Lung (tissue), 12 donors: ENCODE results near the gene PRSS50. TPM values are rescaled to one million over a fixed set of nuclear protein-coding genes. Genes with fewer than 3 reads are reported as not detected.
A peak's percentile ranks its signal among the peaks of the same experiment; 100 is the strongest.
"Not testable (repeated sequence)": the region's sequence is repeated elsewhere in the genome, so short reads cannot be mapped to it uniquely, and the experiment has no call there.

Source experiments
- ATAC-seq: fragments of 200-7000 bp; cut with Tn5 transposase; one replicate; pipeline ENCODE4 v1.9.1; 2020; ENCODE audit warnings: moderate number of reproducible peaks; ENCODE audit not compliant: insufficient read depth, low FRiP score
- DNase-seq, 3 donors: peaks; one replicate each; pipeline ENCODE4 v3.0.0-alpha.2; 2013 to 2017
- H3K27ac ChIP-seq, 2 donors: one replicate each; pipeline ENCODE4 v1.5.1; 2013; ENCODE audit warnings: mild to moderate bottlenecking in 2 of 2, moderate library complexity in 2 of 2, control low read depth in 1 of 2, inconsistent platforms in 1 of 2, low read depth in 1 of 2, low read length in 1 of 2
- H3K27me3 ChIP-seq, 3 donors: one replicate each; pipeline ENCODE4 v1.5.1; 2013; ENCODE audit warnings: low read length in 2 of 3; ENCODE audit not compliant: control insufficient read depth in 3 of 3, insufficient read depth in 3 of 3
- H3K36me3 ChIP-seq, 4 donors: one replicate each; pipeline ENCODE4 v1.5.1; 2013; ENCODE audit warnings: low read length in 4 of 4, mild to moderate bottlenecking in 1 of 4, moderate library complexity in 1 of 4; ENCODE audit not compliant: control insufficient read depth in 4 of 4, insufficient read depth in 4 of 4
- H3K4me1 ChIP-seq, 5 donors: one replicate each; pipeline ENCODE4 v1.5.1; 2013; ENCODE audit warnings: low read length in 5 of 5, mild to moderate bottlenecking in 2 of 5, moderate library complexity in 1 of 5; ENCODE audit not compliant: control insufficient read depth in 5 of 5, insufficient read depth in 5 of 5
- H3K4me3 ChIP-seq: one replicate; pipeline ENCODE4 v1.5.1; 2013; ENCODE audit warnings: mild to moderate bottlenecking, control low read depth, moderate library complexity
- H3K9ac ChIP-seq, 2 donors: one replicate each; pipeline ENCODE4 v1.5.1; 2013; ENCODE audit warnings: low read length in 2 of 2, control low read depth in 1 of 2; ENCODE audit not compliant: insufficient read depth in 1 of 2
- H3K9me3 ChIP-seq, 4 donors: one replicate each; pipeline ENCODE4 v1.5.1; 2013; ENCODE audit warnings: low read length in 3 of 4, mild to moderate bottlenecking in 1 of 4, moderate library complexity in 1 of 4; ENCODE audit not compliant: control insufficient read depth in 4 of 4, insufficient read depth in 3 of 4
- WGBS, 2 donors: extraction: QIAGEN DNeasy Blood & Tissue Kit; methylation state at CpG; one replicate each; pipeline ENCODE4 v1.1.7; 2013; 5-methylcytosine and 5-hydroxymethylcytosine counted together
- polyA plus RNA-seq, 2 donors: library from polyadenylated mRNA; stranded (reverse); fragments of 200-250 nt; gene quantifications; one replicate each; pipeline ENCODE4 v1.2.1, GENCODE V29; 2013
- total RNA-seq, 2 donors: library from RNA; depleted of rRNA in 1 of 2; stranded (reverse); fragments of >200 nt in 1 of 2; gene quantifications; one replicate each; pipeline ENCODE4 v1.2.1, GENCODE V29; 2014 to 2021
- TF ChIP-seq, protein P1 (sequence below): IDR thresholded peaks from 2 replicates; pipeline ENCODE4 v1.5.1; 2012; ENCODE audit warnings: mild to moderate bottlenecking; ENCODE audit errors: control extremely low read depth, extremely low read depth
- donor health status: control.
- donor health status: control.
- donor health status: Bipolar disorder and iron deficiency.
- donor health status: healthy.
- donor health status: DM: yes; HTN: yes; CAD: no.

The PRSS50 gene
- total and polyA plus RNA-seq, 4 donors, result 0.08 to 2.2 (median 0.31) TPM

- ATAC-seq (peak; percentile 55), DNase-seq (peak; percentile 76 to 79 (median 77))
- H3K4me1 ChIP-seq, result peaks cover 0 to 11% (median 0%) of the 10 kb centered on the region in 5 donors
- H3K27me3 ChIP-seq, result peaks cover 0 to 8% (median 5%) of the 10 kb centered on the region in 3 donors
- H3K36me3 ChIP-seq, result no peaks in the 10 kb centered on the region
- TF ChIP-seq, protein P1, sequence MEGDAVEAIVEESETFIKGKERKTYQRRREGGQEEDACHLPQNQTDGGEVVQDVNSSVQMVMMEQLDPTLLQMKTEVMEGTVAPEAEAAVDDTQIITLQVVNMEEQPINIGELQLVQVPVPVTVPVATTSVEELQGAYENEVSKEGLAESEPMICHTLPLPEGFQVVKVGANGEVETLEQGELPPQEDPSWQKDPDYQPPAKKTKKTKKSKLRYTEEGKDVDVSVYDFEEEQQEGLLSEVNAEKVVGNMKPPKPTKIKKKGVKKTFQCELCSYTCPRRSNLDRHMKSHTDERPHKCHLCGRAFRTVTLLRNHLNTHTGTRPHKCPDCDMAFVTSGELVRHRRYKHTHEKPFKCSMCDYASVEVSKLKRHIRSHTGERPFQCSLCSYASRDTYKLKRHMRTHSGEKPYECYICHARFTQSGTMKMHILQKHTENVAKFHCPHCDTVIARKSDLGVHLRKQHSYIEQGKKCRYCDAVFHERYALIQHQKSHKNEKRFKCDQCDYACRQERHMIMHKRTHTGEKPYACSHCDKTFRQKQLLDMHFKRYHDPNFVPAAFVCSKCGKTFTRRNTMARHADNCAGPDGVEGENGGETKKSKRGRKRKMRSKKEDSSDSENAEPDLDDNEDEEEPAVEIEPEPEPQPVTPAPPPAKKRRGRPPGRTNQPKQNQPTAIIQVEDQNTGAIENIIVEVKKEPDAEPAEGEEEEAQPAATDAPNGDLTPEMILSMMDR, result peak; percentile 98
- no peak overlapping the region for H3K9ac ChIP-seq
- 23 to 24% methylated on average over 4 of the region's 4 CpGs for WGBS, 2 donors
- H3K27ac ChIP-seq, result no peak overlapping the region
- H3K4me3 ChIP-seq, result no peak overlapping the region
- no peaks in the 10 kb centered on the region for H3K9me3 ChIP-seq
Observed at GRCh38 chr3:46705022-46705530, 12.6 kb downstream of the PRSS50 start.

DNA sequence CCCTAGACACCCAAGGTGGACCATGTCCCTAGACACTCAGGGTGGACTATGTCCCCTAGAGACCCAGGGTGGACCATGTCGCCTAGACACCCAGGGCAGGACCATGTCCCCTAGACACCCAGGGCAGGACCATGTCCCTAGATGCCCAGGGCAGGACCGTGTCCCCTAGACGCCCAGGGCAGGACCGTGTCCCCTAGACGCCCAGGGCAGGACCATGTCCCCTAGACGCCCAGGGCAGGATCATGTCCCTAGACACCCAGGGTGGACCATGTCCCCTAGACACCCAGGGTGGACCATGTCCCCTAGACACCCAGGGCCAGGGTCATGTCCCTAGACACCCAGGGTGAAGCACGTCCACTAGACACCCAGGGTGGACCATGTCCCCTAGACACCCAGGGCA lies 13.3 kb downstream of the PRSS50 start:
- peaks cover 0 to 12% (median 0%) of the 10 kb centered on the region in 5 donors for H3K4me1 ChIP-seq
- WGBS, 2 donors, result 46 to 61% methylated on average over 7 of the region's 7 CpGs
- not testable (repeated sequence) for ATAC-seq, H3K9ac ChIP-seq, H3K36me3 ChIP-seq, H3K27me3 ChIP-seq, H3K27ac ChIP-seq, H3K4me3 ChIP-seq, H3K9me3 ChIP-seq, DNase-seq

- Histone ChIP-seq H3K9ac (no peak overlapping the region), H3K4me3 (no peak overlapping the region), H3K27ac (no peak overlapping the region), H3K27me3 (peaks cover 0 to 8% (median 5%) of the 10 kb centered on the region in 3 donors), H3K4me1 (peaks cover 0 to 12% (median 0%) of the 10 kb centered on the region in 5 donors), H3K9me3 (no peaks in the 10 kb centered on the region), H3K36me3 (no peaks in the 10 kb centered on the region)
- WGBS, 2 donors, result 89 to 95% methylated on average over 4 of the region's 4 CpGs
- DNase-seq (no peak), ATAC-seq (no peak)
- TF ChIP-seq, protein P1, result no peak
Observed at GRCh38 chr3:46703013-46703520, 14.6 kb downstream of the PRSS50 start.

DNA sequence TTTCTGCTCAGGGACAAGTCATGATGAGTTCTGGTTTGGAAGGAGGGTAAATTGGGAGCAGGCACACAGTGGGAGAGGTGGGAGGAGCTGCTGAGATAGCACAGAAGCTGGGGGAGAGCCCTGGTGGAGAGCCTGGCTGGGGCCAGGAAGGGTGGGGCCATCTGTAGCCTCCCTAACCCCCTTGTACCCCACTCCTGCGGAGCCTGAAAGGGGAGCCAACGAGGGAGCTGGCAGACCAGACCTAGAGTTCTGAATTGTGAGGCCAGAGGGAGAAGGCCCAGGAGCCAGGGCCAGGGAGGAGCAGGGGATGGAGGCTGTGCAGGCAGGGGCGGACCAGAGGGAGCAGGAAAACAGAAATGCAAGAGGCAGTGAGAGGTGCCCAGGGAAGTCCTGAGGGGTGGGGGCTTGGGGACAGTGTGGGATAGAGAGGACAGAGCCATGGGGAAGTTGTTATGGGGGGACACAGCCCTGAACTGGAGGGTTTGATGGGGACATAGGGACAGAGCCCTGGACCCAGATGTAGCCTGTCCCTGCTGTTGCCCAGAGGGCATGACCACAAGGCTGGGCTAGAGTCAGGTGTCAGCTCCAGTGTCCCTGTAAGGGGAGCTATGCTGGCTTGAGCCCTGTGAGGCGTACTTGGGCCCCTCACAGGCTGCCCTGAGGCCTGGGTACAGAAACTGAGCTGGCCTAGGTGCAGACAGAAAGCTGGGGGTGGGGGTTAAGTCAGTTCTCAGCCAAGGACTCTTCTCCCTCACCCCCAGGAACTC lies 15.2 kb downstream of the PRSS50 start:
- no peak overlapping the region for H3K27ac ChIP-seq
- H3K27me3 ChIP-seq, result peaks cover 0 to 8% (median 5%) of the 10 kb centered on the region in 3 donors
- DNase-seq (no peak), ATAC-seq (no peak)
- 87 to 93% methylated on average over 4 of the region's 4 CpGs for WGBS, 2 donors
- H3K9me3 ChIP-seq, result no peaks in the 10 kb centered on the region
- no peak overlapping the region for H3K4me3 ChIP-seq
- peaks cover 0 to 12% (median under 1%) of the 10 kb centered on the region in 5 donors for H3K4me1 ChIP-seq
- no peak overlapping the region for H3K9ac ChIP-seq
- H3K36me3 ChIP-seq, result no peaks in the 10 kb centered on the region
- TF ChIP-seq, protein P1, result no peak
